NCI-H524 (cell line): ENCODE measurements around the gene CAND2.
"Not testable (repeated sequence)": the region's sequence is repeated elsewhere in the genome, so short reads cannot be mapped to it uniquely, and the experiment has no call there.

Experiments
- DNase-seq, 2 experiments: peaks; one replicate each; lab custom pipeline; 2025; lab: John Stamatoyannopoulos, UW

Gene CAND2

GRCh38 chr3:12830785-12831156 is 34.3 kb downstream of the CAND2 start:
- no peak for DNase-seq

- no peak for DNase-seq
These were observed 34.9 kb downstream of the CAND2 start for GRCh38 chr3:12831301-12831866.

GRCh38 chr3:12832350-12833221 is 36.1 kb downstream of the CAND2 start:
- DNase-seq = peak in 1 of 2 experiments; percentile 30

- no peak for DNase-seq
These were observed 37.0 kb downstream of the CAND2 start for GRCh38 chr3:12833222-12834161.

- peak; percentile 24 to 50 for DNase-seq
These were observed 38.7 kb downstream of the CAND2 start for GRCh38 chr3:12835052-12835665.

DNA sequence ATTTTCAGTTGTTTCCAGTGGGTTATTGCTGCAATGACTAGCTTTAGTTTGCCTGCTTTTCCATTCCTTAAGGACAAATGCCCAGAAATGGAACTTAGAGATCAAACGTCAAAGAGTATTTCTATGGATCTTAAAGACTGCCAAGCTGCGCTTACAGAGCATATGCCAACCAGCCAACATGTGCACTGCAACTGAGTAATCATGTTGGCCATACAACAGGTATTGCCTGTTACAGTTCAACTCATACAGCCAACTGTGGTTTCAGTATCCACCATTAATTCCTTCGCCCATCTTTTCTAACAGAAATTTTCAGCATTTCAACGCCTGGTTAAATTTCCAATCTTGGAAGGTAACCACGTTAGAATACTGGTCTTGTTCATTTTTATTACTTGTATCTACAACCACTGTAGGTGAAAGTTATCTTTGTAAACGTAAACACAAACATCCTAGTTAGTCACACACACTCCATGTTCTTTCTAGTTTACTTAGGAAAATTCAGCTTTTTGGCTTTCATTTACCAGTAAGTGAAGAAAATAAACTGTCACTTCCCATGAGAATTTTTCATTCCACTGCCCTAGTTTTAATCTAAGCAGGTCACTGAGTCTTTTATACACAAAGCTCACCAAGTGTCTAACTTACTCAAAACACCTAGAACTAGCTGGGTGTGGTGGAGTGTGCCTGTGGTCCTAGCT is 41.0 kb downstream of the CAND2 start:
- no peak for DNase-seq

DNA sequence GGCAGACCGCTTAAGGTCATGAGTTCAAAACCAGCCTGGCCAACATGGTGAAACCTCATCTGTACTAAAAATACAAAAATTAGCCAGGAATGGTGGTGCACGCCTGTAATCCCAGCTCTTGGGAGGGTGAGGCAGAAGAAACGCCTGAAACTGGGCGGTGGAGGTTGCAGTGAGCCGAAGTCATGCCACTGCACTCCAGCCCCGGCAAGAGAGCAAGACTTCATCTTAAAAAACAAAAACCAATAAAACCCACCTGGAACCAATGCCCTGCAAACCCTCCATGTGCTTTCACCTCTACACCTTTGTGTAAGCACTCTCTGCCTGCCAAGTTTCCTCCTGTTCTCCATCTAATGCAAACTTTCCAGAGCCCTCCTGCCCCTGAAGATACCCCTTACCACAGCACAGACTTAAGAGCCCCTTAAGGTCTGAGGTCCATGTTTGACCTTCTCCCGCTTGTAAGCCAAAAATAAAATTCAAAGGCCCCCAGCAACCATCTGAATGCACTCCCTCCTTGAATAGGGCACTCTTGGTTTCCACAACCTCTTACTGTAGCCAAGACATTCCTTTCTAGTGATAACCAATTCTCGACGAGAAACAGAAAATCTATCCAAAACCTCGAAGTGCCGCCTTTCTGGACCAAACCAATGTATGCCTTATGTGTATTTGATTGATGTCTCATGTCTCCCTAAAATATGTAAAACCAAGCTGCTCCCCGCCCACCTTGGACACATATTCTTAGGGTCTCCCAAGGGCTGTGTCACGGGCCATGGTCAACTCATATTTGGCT is 41.9 kb downstream of the CAND2 start:
- DNase-seq = no peak

- no peak for DNase-seq
These were observed 42.9 kb downstream of the CAND2 start for GRCh38 chr3:12839156-12839946.

GRCh38 chr3:12840148-12840547 is 43.7 kb downstream of the CAND2 start:
- DNase-seq = not testable (repeated sequence)

DNA sequence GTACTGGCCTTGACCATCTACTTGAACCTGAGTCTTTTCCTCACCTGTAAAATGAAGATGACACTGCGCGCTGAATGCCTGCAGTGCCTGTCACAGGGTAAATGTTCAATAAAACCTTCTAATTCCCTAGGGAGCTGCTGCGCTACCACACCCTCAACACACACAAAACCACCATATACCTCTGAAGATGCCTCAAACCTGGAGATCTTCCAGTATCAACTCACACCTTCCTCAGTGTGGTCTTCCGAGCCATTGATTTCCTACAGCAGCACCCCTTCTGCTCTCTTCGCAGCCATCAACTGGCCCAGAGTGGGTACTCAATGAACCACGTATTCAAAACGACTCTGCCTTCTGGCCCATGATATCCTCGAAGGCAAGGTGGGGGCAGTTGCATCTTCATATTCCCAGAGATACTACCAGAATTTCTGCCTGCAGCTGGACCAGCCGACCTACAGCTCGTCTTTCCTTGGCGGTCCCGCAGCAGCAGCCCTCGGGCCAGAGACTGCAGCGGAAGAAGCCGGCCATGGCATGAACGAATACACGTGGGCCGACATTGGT is 44.2 kb downstream of the CAND2 start:
- DNase-seq = peak in 1 of 2 experiments; percentile 31

GRCh38 chr3:12841149-12841969 is 44.9 kb downstream of the CAND2 start, which contains the start of gene RPL32:
TSS of gene RPL32 (minus strand) at chr3:12841565. CDS start at chr3:12840237, 1,328 bp downstream.
- peak; percentile 82 to 89 for DNase-seq

DNA sequence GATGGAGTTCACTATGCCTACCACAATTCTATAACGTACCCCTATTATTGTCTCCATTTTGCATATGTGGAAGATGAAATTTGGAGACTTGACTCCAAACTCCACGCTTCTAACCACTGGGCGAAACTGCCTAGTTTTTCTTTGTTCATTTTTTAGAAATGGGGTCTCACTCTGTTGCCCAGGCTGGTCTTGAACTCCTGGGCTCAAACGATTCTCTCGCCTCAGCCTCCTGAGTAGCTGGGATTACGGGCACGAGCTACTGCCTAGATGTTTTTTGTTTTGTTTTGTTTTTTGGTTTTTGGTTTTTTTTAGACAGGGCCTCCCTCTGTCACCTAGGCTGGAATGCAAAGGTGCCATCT is 45.5 kb downstream of the CAND2 start:
- no peak for DNase-seq

- no peak for DNase-seq
These were observed 46.0 kb downstream of the CAND2 start for GRCh38 chr3:12842469-12842868.

DNA sequence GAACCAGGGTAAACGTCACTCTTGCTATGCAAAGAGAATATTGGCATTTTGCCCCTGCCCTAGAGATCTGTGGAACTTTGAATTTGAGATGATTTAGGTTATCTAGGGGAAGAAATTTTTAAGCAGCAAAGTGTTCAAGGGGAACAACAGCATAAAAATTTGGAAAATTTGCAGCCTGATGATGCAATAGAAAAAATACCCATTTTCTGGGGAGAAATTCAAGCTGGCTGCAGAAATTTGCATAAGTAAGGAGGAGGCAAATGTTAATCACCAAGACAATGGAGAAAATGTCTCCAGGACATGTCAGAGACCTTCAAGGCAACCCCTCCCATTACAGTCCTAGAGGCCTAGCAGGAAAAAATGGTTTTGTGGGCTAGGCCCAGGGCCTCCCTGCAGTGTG is 49.3 kb downstream of the CAND2 start:
- no peak for DNase-seq

DNA sequence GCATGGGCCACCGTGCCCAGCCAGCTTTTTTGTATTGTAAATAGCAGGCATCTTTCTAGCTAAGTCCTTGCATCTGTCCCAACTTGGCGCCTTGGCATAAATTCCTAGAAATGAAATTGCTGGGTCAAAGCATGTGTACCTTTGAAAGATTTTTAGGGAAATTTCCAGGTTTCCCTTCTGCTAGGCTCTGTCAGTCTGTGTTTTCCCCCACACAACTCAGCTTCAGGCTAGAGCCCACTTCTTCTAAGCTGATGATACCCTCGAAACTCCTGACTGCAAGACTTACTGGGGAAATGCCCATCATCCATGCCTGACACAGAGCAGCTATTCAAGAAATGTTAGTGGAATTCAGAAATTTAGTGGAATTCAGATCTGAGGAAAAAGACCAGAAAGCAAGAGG is 55.7 kb downstream of the CAND2 start:
- DNase-seq = no peak

GRCh38 chr3:12853847-12854246 is 57.4 kb downstream of the CAND2 start:
- not testable (repeated sequence) for DNase-seq

DNA sequence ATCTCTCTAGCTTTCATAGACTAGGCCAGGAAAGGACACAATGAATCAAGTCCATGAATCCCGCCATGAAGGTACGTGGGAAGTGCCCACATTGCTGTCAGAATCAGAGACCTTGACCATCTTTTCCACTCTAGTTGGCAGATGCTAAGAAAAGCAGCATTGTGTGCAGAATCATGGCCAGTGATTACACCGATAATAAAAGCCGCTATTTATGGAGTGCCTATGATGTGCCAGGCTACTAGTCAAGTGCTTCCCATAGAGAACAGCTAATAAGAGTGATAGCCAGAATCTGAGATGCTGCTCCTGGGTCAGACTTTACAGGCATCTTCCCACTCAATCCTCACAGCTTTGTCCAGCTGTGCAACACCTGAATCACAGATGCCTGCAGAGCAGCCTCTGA is 58.1 kb downstream of the CAND2 start:
- no peak for DNase-seq

GRCh38 chr3:12856626-12857025 is 60.1 kb downstream of the CAND2 start:
- no peak for DNase-seq

DNA sequence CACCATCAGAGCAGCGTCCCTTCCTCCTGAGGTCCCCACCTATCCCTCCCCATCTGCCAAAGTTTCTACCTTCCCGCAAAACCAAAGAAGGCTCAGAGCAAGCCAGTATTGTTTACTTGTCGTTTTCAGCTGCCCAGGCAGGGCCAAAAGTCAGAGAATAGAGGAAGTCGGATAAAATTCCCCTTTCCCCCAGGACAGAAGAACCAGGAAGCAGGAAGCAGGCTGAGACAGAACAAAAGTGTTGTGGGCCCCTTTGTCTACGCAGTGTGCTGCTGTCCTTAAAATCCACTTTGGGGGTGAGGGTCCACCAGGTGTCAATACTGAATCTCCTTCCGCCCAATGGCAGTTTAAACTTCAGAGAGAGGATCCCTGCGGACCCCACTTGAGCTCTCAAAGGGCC is 63.4 kb downstream of the CAND2 start:
- no peak for DNase-seq
